ENCODE results near the gene KRTAP24-1.

GRCh38 chr21:30282850-30283249 lies at the start of gene KRTAP24-1:
- TF ChIP-seq CTCF (IDR thresholded peaks at IDR 0.05) = no peak
- TF ChIP-seq POLR2A (IDR thresholded peaks at IDR 0.05) = no peak

Data from testis (tissue), 2 donors.